ENCODE results near the gene TMED9.

GRCh38 chr5:177595991-177596774 is 4.2 kb downstream of the TMED9 start:
- TF ChIP-seq CTCF (IDR thresholded peaks at IDR 0.05): no peak
- no peak for TF ChIP-seq POLR2A (IDR thresholded peaks at IDR 0.05)

All from tibial nerve (tissue), 3 donors.